ENCODE results near the gene WSB1. TPM values are rescaled to one million over a fixed set of nuclear protein-coding genes. Genes with fewer than 3 reads are reported as not detected.

Gene WSB1
- polyA plus RNA-seq, 1 of the 3 experiments (the other 2 are of a cell fraction) = 261 TPM

- Histone ChIP-seq H3K4me2 (no peak overlapping the region), H3K4me3 (ENCODE audit: low read depth in 2 of 2, low read length in 1 of 2) (no peak overlapping the region), H3F3A (replicated peaks; ENCODE audit: insufficient read depth) (no peaks in the 10 kb centered on the region), H3K9ac (no peak overlapping the region), H3K79me2 (ENCODE audit: insufficient read depth) (no peaks in the 10 kb centered on the region), H3K27me3 (ENCODE audit: insufficient read depth) (no peaks in the 10 kb centered on the region), H2AFZ (ENCODE audit: low read depth) (no peak overlapping the region), H3K9me2 (no peaks in the 10 kb centered on the region), H3K27ac (ENCODE audit: low read depth in 2 of 2, low read length in 1 of 2) (no peak overlapping the region), H3K36me3 (replicated peaks in 1 of 2; ENCODE audit: control insufficient read depth in 1 of 2, insufficient read depth in 2 of 2, low read length in 1 of 2) (no peaks in the 10 kb centered on the region), H4K20me1 (ENCODE audit: insufficient read depth) (no peaks in the 10 kb centered on the region), H3K9me3 (no peaks in the 10 kb centered on the region), H3K4me1 (ENCODE audit: control insufficient read depth in 1 of 2, insufficient read depth in 2 of 2, low read depth in 1 of 2, low read length in 1 of 2) (peaks cover 3 to 6% of the 10 kb centered on the region in 2 experiments; a peak in 2 of 4 replicates)
- ChIA-PET POLR2A (interaction anchor here (0.6 to 0.7 kb wide), 2 partner anchors 256 to 258 kb away, joined by 3 read pairs; no protein-coding TSS in a partner anchor), CTCF (interaction anchor here (0.6 to 1.5 kb wide), 6 partner anchors 10 to 103 kb away, joined by 3 to 7 read pairs (median 3); no protein-coding TSS in a partner anchor)
- WGBS (ENCODE audit: low lambda C conversion rate) = 91% methylated on average over 2 of the region's 2 CpGs
- TF ChIP-seq EP300 (IDR thresholded peaks at IDR 0.05; ENCODE audit: borderline replicate concordance in 1 of 2, low read depth in 1 of 2, low read length in 1 of 2) = no peak
- no peak for TF ChIP-seq RXRA (IDR thresholded peaks at IDR 0.05; ENCODE audit: borderline replicate concordance, low read depth)
- TF ChIP-seq SIN3A (IDR thresholded peaks at IDR 0.05; ENCODE audit: borderline replicate concordance, low read depth, low read length) = no peak
- no peak for TF ChIP-seq REST (IDR thresholded peaks at IDR 0.05; ENCODE audit: low read depth, low read length)
- no peak for DNase-seq
These were observed 46.1 kb downstream of the WSB1 start for GRCh38 chr17:27339836-27340550.

- Histone ChIP-seq H3K4me1 (ENCODE audit: control insufficient read depth in 1 of 2, insufficient read depth in 2 of 2, low read depth in 1 of 2, low read length in 1 of 2) (peaks cover 3 to 6% of the 10 kb centered on the region in 2 experiments; a peak in 2 of 4 replicates), H3K9ac (no peak overlapping the region), H3K9me3 (no peaks in the 10 kb centered on the region), H3K9me2 (no peaks in the 10 kb centered on the region), H3K4me3 (ENCODE audit: low read depth in 2 of 2, low read length in 1 of 2) (no peak overlapping the region), H2AFZ (ENCODE audit: low read depth) (no peak overlapping the region), H4K20me1 (ENCODE audit: insufficient read depth) (no peaks in the 10 kb centered on the region), H3K36me3 (replicated peaks in 1 of 2; ENCODE audit: control insufficient read depth in 1 of 2, insufficient read depth in 2 of 2, low read length in 1 of 2) (no peaks in the 10 kb centered on the region), H3F3A (replicated peaks; ENCODE audit: insufficient read depth) (no peaks in the 10 kb centered on the region), H3K27ac (ENCODE audit: low read depth in 2 of 2, low read length in 1 of 2) (no peak overlapping the region), H3K79me2 (ENCODE audit: insufficient read depth) (no peaks in the 10 kb centered on the region), H3K27me3 (ENCODE audit: insufficient read depth) (no peaks in the 10 kb centered on the region), H3K4me2 (no peak overlapping the region)
- TF ChIP-seq JUND (IDR thresholded peaks at IDR 0.05) (no peak), RCOR1 (IDR thresholded peaks at IDR 0.05; ENCODE audit: low read length) (no peak), MAX (IDR thresholded peaks at IDR 0.05; ENCODE audit: low read depth) (no peak), REST (IDR thresholded peaks at IDR 0.05; ENCODE audit: low read depth, low read length) (no peak), TAF1 (IDR thresholded peaks at IDR 0.05; ENCODE audit: borderline replicate concordance, low read depth, low read length) (no peak), RAD21 (IDR thresholded peaks at IDR 0.05; ENCODE audit: low read length) (no peak), IRF3 (IDR thresholded peaks at IDR 0.05; ENCODE audit: low read depth, low read length) (no peak)
- 97% methylated on average over 7 of the region's 7 CpGs for WGBS (ENCODE audit: low lambda C conversion rate)
- ChIA-PET POLR2A (interaction anchor here (0.6 to 0.7 kb wide), 2 partner anchors 257 kb away, joined by 3 read pairs; no protein-coding TSS in a partner anchor), CTCF (interaction anchor here (0.6 to 1.5 kb wide), 7 partner anchors 9 to 311 kb away, joined by 3 to 7 read pairs (median 3); no protein-coding TSS in a partner anchor)
- no peak for DNase-seq
These were observed 46.7 kb downstream of the WSB1 start for GRCh38 chr17:27340575-27340974.
